Measurements from ENCODE around the gene ANAPC4. TPM values are rescaled to one million over a fixed set of nuclear protein-coding genes. Genes with fewer than 3 reads are reported as not detected.

Gene ANAPC4
- polyA plus RNA-seq, 1 donor from 2014 or later = 78.1 TPM

DNA sequence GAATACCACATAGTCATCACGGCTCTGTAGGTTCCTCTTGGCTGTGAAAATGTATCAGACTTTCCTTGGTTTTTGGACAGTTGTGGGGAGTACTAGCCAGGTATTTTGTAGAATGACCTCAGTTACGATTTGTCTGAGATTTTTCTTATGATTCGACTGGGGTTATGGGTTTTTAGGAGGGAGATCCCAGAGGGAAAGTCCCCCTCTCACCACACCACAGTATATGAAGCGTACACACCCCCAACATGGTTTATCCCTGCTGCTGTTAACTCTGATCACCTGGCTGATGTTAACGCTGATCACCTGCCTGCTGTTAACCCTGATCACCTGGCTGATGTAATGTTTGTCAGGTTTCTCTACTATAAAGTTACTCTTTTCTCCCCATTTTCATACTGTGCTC is 72.6 kb downstream of the ANAPC4 start:
- H3K9ac ChIP-seq (ENCODE audit: low read length) = no peak overlapping the region
- H3K4me2 ChIP-seq (ENCODE audit: low read length) = no peak overlapping the region

DNA sequence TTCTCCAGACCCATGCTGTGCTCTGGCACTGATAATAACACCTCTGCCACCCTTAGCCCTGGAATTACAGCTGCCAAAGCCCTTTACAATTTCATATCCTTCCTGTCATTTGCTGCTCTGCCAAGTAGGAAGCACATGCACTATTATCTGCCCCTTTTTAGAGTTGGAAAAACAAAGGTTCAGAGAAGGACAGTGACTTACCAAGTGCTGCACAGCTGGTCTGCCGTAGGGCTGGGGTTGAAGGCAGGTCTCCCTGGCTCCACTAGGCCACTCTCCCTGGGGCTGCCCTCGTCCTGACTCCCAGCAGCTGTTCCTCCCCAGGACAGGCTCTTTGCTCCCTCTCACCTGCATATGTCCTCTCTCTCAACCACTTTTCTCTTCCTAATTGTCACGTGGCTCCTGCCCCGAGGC is 73.4 kb downstream of the ANAPC4 start:
- Histone ChIP-seq H3K9me3 (ENCODE audit: low read length) (no peaks in the 10 kb centered on the region), H3K9ac (ENCODE audit: low read length) (no peak overlapping the region), H3K79me2 (replicated peaks; ENCODE audit: insufficient read depth, low read length) (no peaks in the 10 kb centered on the region), H3K4me2 (ENCODE audit: low read length) (no peak overlapping the region), H3K9me2 (ENCODE audit: insufficient read depth, low read length) (no peaks in the 10 kb centered on the region), H4K20me1 (ENCODE audit: insufficient read depth) (no peaks in the 10 kb centered on the region), H2AFZ (ENCODE audit: low read depth, low read length) (no peak overlapping the region), H3K36me3 (ENCODE audit: insufficient read depth, low read length) (no peaks in the 10 kb centered on the region), H3K4me3 (ENCODE audit: low read length) (no peak overlapping the region), H3K27me3 (ENCODE audit: insufficient read depth, low read depth, low read length) (no peaks in the 10 kb centered on the region), H3F3A (ENCODE audit: insufficient read depth, low read length, poor library complexity, severe bottlenecking) (no peaks in the 10 kb centered on the region), H3K27ac (ENCODE audit: low read length) (no peak overlapping the region)
- no peak for TF ChIP-seq TAF1 (IDR thresholded peaks at IDR 0.05; ENCODE audit: low read depth)
- TF ChIP-seq SMC3 (conservative IDR thresholded peaks at IDR 0.05; ENCODE audit: poor library complexity) = no peak
- no peak for TF ChIP-seq RAD21 (conservative IDR thresholded peaks at IDR 0.05)
- TF ChIP-seq POLR2AphosphoS5 (IDR thresholded peaks at IDR 0.05) = no peak
- TF ChIP-seq EZH2 (IDR thresholded peaks at IDR 0.05; ENCODE audit: borderline replicate concordance, insufficient read depth, low read length, poor library complexity, severe bottlenecking) = no peak
- no peak for TF ChIP-seq EP300 (conservative IDR thresholded peaks at IDR 0.05; ENCODE audit: poor library complexity, severe bottlenecking)
- TF ChIP-seq, protein P1, sequence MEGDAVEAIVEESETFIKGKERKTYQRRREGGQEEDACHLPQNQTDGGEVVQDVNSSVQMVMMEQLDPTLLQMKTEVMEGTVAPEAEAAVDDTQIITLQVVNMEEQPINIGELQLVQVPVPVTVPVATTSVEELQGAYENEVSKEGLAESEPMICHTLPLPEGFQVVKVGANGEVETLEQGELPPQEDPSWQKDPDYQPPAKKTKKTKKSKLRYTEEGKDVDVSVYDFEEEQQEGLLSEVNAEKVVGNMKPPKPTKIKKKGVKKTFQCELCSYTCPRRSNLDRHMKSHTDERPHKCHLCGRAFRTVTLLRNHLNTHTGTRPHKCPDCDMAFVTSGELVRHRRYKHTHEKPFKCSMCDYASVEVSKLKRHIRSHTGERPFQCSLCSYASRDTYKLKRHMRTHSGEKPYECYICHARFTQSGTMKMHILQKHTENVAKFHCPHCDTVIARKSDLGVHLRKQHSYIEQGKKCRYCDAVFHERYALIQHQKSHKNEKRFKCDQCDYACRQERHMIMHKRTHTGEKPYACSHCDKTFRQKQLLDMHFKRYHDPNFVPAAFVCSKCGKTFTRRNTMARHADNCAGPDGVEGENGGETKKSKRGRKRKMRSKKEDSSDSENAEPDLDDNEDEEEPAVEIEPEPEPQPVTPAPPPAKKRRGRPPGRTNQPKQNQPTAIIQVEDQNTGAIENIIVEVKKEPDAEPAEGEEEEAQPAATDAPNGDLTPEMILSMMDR (IDR thresholded peaks at IDR 0.05; ENCODE audit: poor library complexity, severe bottlenecking) = no peak
- TF ChIP-seq MXI1 (conservative IDR thresholded peaks at IDR 0.05; ENCODE audit: poor library complexity, severe bottlenecking) = no peak

More for the DNA sequence above, 72.6 kb downstream of the ANAPC4 start:
- TF ChIP-seq REST (IDR thresholded peaks at IDR 0.05; ENCODE audit: borderline replicate concordance) = no peak
- no peak for TF ChIP-seq TAF1 (IDR thresholded peaks at IDR 0.05; ENCODE audit: low read depth)
- no peak for TF ChIP-seq RAD21 (conservative IDR thresholded peaks at IDR 0.05)
- TF ChIP-seq, protein P1 (IDR thresholded peaks at IDR 0.05; ENCODE audit: poor library complexity, severe bottlenecking) = no peak
- no peak for TF ChIP-seq POLR2AphosphoS5 (IDR thresholded peaks at IDR 0.05)
- TF ChIP-seq SMC3 (conservative IDR thresholded peaks at IDR 0.05; ENCODE audit: poor library complexity) = no peak
- no peak for TF ChIP-seq EP300 (conservative IDR thresholded peaks at IDR 0.05; ENCODE audit: poor library complexity, severe bottlenecking)
- TF ChIP-seq EZH2 (IDR thresholded peaks at IDR 0.05; ENCODE audit: borderline replicate concordance, insufficient read depth, low read length, poor library complexity, severe bottlenecking) = no peak
- no peak for TF ChIP-seq MXI1 (conservative IDR thresholded peaks at IDR 0.05; ENCODE audit: poor library complexity, severe bottlenecking)
- H3K4me3 ChIP-seq (ENCODE audit: low read length) = no peak overlapping the region
- no peaks in the 10 kb centered on the region for H3K9me2 ChIP-seq (ENCODE audit: insufficient read depth, low read length)
- no peaks in the 10 kb centered on the region for H3K9me3 ChIP-seq (ENCODE audit: low read length)
- no peak overlapping the region for H2AFZ ChIP-seq (ENCODE audit: low read depth, low read length)
- H4K20me1 ChIP-seq (ENCODE audit: insufficient read depth) = no peaks in the 10 kb centered on the region
- no peaks in the 10 kb centered on the region for H3K79me2 ChIP-seq (replicated peaks; ENCODE audit: insufficient read depth, low read length)
- H3K27me3 ChIP-seq (ENCODE audit: insufficient read depth, low read depth, low read length) = no peaks in the 10 kb centered on the region
- H3F3A ChIP-seq (ENCODE audit: insufficient read depth, low read length, poor library complexity, severe bottlenecking) = no peaks in the 10 kb centered on the region
- no peaks in the 10 kb centered on the region for H3K36me3 ChIP-seq (ENCODE audit: insufficient read depth, low read length)
- no peak overlapping the region for H3K27ac ChIP-seq (ENCODE audit: low read length)

Data from neural cell (in vitro differentiated cells).